Liver (tissue), 3 donors: ENCODE measurements around the gene NEDD4.

Experiments
- ATF3 ChIP-seq: IDR thresholded peaks from 2 replicates; pipeline ENCODE4 v1.6.1; 2016; ENCODE audit warnings: antibody characterized with exemption
- CTCF ChIP-seq: fragments of 150-350 bp; IDR thresholded peaks from 2 replicates; pipeline ENCODE4 v1.5.1; 2017; ENCODE audit warnings: improper control_type of control experiment, low read depth, low read length; ENCODE audit not compliant: missing input control
- RAD21 ChIP-seq, 2 donors: IDR thresholded peaks; 2 replicates each; pipeline ENCODE4 v1.6.1; 2016; ENCODE audit warnings: antibody characterized with exemption in 2 of 2, mild to moderate bottlenecking in 2 of 2
- REST ChIP-seq: IDR thresholded peaks from 2 replicates; pipeline ENCODE4 v1.6.1; 2016; ENCODE audit warnings: antibody characterized with exemption, mild to moderate bottlenecking
- TAF1 ChIP-seq: conservative IDR thresholded peaks from 2 replicates; pipeline ENCODE4 v1.6.1; 2016; ENCODE audit warnings: antibody characterized with exemption, mild to moderate bottlenecking
- donor health status: healthy.
- donor health status: healthy.

GRCh38 chr15:55980511-55980910 is 12.9 kb downstream of the NEDD4 start:
- TF ChIP-seq CTCF (no peak), ATF3 (no peak), TAF1 (no peak), REST (no peak), RAD21 (IDR thresholded peaks at IDR 0.05) (no peak)
